CD4-positive, alpha-beta T cell (primary cell): ENCODE measurements around the gene AHNAK2. TPM values are rescaled to one million over a fixed set of nuclear protein-coding genes. Genes with fewer than 3 reads are reported as not detected.

Source experiments
- ATAC-seq: fragments of 200-7000 bp; cut with Tn5 transposase; one replicate; pipeline ENCODE4 v1.10.0; 2022; ENCODE audit warnings: mild to moderate bottlenecking; ENCODE audit not compliant: poor library complexity
- CTCF ChIA-PET: fragments of 350-600 bp; sonication (Branson Sonifier 250); formaldehyde crosslinking; loops from one replicate; lab custom pipeline; 2021; ENCODE audit warnings: antibody characterized with exemption, inconsistent platforms; lab: Charles Lee
- POLR2A ChIA-PET: fragments of 350-600 bp; sonication (Branson Sonifier 250); formaldehyde crosslinking; loops from one replicate; lab custom pipeline; 2021; ENCODE audit warnings: antibody characterized with exemption, inconsistent platforms; lab: Charles Lee
- DNase-seq, 14 experiments: peaks; one replicate each; pipeline ENCODE4 v3.0.0-alpha.2; 2013 to 2020; ENCODE audit warnings: mixed read lengths in 2 of 14
- H3K27ac ChIP-seq, 2 donors: one replicate each; pipeline versions ENCODE4 v1.5.1 to v1.7.0; 2013; ENCODE audit warnings: low read length in 2 of 2, low read depth in 1 of 2, mild to moderate bottlenecking in 1 of 2
- H3K27me3 ChIP-seq, 2 experiments: 1 replicate in 1 of 2; 2 replicates in 1 of 2; pipeline versions ENCODE4 v1.6.1 to v1.7.0; 2013; ENCODE audit warnings: low read length in 2 of 2, control low read depth in 1 of 2, mild to moderate bottlenecking in 1 of 2, moderate library complexity in 1 of 2; ENCODE audit not compliant: insufficient read depth in 2 of 2, control insufficient read depth in 1 of 2
- H3K36me3 ChIP-seq: one replicate; pipeline ENCODE4 v1.6.1; 2013; ENCODE audit warnings: low read length, control low read depth; ENCODE audit not compliant: insufficient read depth
- H3K4me1 ChIP-seq: one replicate; pipeline ENCODE4 v1.6.1; 2013; ENCODE audit warnings: low read length, control low read depth; ENCODE audit not compliant: insufficient read depth
- H3K4me3 ChIP-seq: one replicate; pipeline ENCODE4 v1.5.1; 2013; ENCODE audit warnings: mild to moderate bottlenecking, low read length, moderate library complexity
- H3K9me3 ChIP-seq, 2 experiments: 1 replicate in 1 of 2; 2 replicates in 1 of 2; pipeline versions ENCODE4 v1.6.1 to v1.7.0; 2013; ENCODE audit warnings: low read length in 2 of 2, mild to moderate bottlenecking in 2 of 2, control low read depth in 1 of 2, moderate library complexity in 1 of 2; ENCODE audit not compliant: control insufficient read depth in 1 of 2, insufficient read depth in 1 of 2
- H3K27ac Mint-ChIP-seq: one replicate; pipeline ENCODE4 v1.8.0; 2020; ENCODE audit warnings: mixed read lengths
- H3K27me3 Mint-ChIP-seq: one replicate; pipeline ENCODE4 v1.8.0; 2021; ENCODE audit warnings: mixed read lengths
- H3K36me3 Mint-ChIP-seq: one replicate; pipeline ENCODE4 v1.8.0; 2021; ENCODE audit warnings: low read depth, mixed read lengths
- H3K4me1 Mint-ChIP-seq: one replicate; pipeline ENCODE4 v1.8.0; 2021; ENCODE audit warnings: low read depth, mixed read lengths
- H3K4me3 Mint-ChIP-seq: one replicate; pipeline ENCODE4 v1.8.0; 2020; ENCODE audit warnings: mild to moderate bottlenecking, mixed read lengths
- H3K9me3 Mint-ChIP-seq: one replicate; pipeline ENCODE4 v1.8.0; 2020; ENCODE audit warnings: mixed read lengths
- CTCF ChIP-seq: fragments of 200-600 bp; IDR thresholded peaks from one replicate; pipeline ENCODE4 v1.8.0; 2022; ENCODE audit warnings: antibody characterized with exemption, mild to moderate bottlenecking
- intact Hi-C, 2 experiments: fragments of 100-400 bp; cut with DNase I in 1 of 2; cut with micrococcal nuclease in 1 of 2; formaldehyde crosslinking; loops; one replicate each; pipeline versions ENCODE4 v1.15.1 to v1.9.0; 2023 to 2025; cut with DNase I, micrococcal nuclease
- total RNA-seq, 174 experiments: library from RNA in 2 of 174; stranded (reverse) in 2 of 174; gene quantifications; one replicate each; pipeline ENCODE4 v1.2.3 and lab custom pipeline; 2021 to 2026

Gene AHNAK2
- total RNA-seq, 2 experiments from 2014 or later, result 0.05 TPM; not detected in 1

GRCh38 chr14:104977008-104977680, 1.0 kb downstream of the AHNAK2 start:
- Histone ChIP-seq H3K36me3 (no peaks in the 10 kb centered on the region), H3K27ac (no peak overlapping the region), H3K27me3 (peaks cover 25 to 29% of the 10 kb centered on the region in 2 experiments), H3K9me3 (peaks cover 0 to 11% of the 10 kb centered on the region in 2 experiments), H3K4me1 (peaks cover 23% of the 10 kb centered on the region), H3K4me3 (no peak overlapping the region)
- H3K4me1 Mint-ChIP-seq, result peaks cover 5% of the 10 kb centered on the region
- H3K4me3 Mint-ChIP-seq, result peak overlapping the region; percentile 79
- H3K27me3 Mint-ChIP-seq, result peaks cover 36% of the 10 kb centered on the region
- DNase-seq (no peak), ATAC-seq (no peak)
- CTCF ChIA-PET, result interaction anchor here (2.0 to 3.5 kb wide), 2 partner anchors 68 to 110 kb away, joined by 7 to 33 read pairs; no protein-coding TSS in a partner anchor
- POLR2A ChIA-PET, result no interaction called here
- H3K27ac Mint-ChIP-seq, result no peak overlapping the region
- H3K36me3 Mint-ChIP-seq, result no peaks in the 10 kb centered on the region
- intact Hi-C loops, result loop anchor here in 1 of 2 experiments (2.0 kb wide), 2 partner anchors 110 to 376 kb away; no protein-coding TSS in a partner anchor
- H3K9me3 Mint-ChIP-seq, result no peaks in the 10 kb centered on the region
- TF ChIP-seq CTCF, result no peak

- peak; percentile 89 for TF ChIP-seq CTCF
- H3K9me3 Mint-ChIP-seq, result no peaks in the 10 kb centered on the region
- ATAC-seq (peak; percentile 79), DNase-seq (peak; percentile 76 to 92 (median 85))
- no peak overlapping the region for H3K27ac ChIP-seq
- H3K36me3 Mint-ChIP-seq, result no peaks in the 10 kb centered on the region
- peaks cover 23% of the 10 kb centered on the region for H3K4me1 ChIP-seq
- H3K9me3 ChIP-seq, result peaks cover 0 to 11% of the 10 kb centered on the region in 2 experiments
- peaks cover 36% of the 10 kb centered on the region for H3K27me3 Mint-ChIP-seq
- peak overlapping the region; percentile 90 for H3K4me3 Mint-ChIP-seq
- peaks cover 5% of the 10 kb centered on the region for H3K4me1 Mint-ChIP-seq
- ChIA-PET POLR2A (interaction anchor here (1.4 kb wide), 1 partner anchor 71 kb away, joined by 4 read pairs; no protein-coding TSS in a partner anchor), CTCF (interaction anchor here (0.9 to 3.5 kb wide), 5 partner anchors 58 to 111 kb away, joined by 3 to 33 read pairs (median 3); no protein-coding TSS in a partner anchor)
- intact Hi-C loops, result loop anchor here (1.0 to 2.0 kb wide), 4 partner anchors 69 to 376 kb away; no protein-coding TSS in a partner anchor
- H3K36me3 ChIP-seq, result no peaks in the 10 kb centered on the region
- no peak overlapping the region for H3K4me3 ChIP-seq
- peaks cover 25 to 29% of the 10 kb centered on the region in 2 experiments for H3K27me3 ChIP-seq
- H3K27ac Mint-ChIP-seq, result no peak overlapping the region
These were observed 1.8 kb downstream of the AHNAK2 start for GRCh38 chr14:104976198-104977007.

- H3K36me3 Mint-ChIP-seq, result no peaks in the 10 kb centered on the region
- peaks cover 23% of the 10 kb centered on the region for H3K4me1 ChIP-seq
- H3K4me3 ChIP-seq, result no peak overlapping the region
- DNase-seq (peak in 4 of 14 experiments; percentile 9 to 58 (median 42)), ATAC-seq (no peak)
- no peak overlapping the region for H3K27ac Mint-ChIP-seq
- no peaks in the 10 kb centered on the region for H3K36me3 ChIP-seq
- no peak for TF ChIP-seq CTCF
- intact Hi-C loops, result loop anchor here (1.0 to 2.0 kb wide), 4 partner anchors 70 to 377 kb away; no protein-coding TSS in a partner anchor
- ChIA-PET CTCF (interaction anchor here (0.9 to 3.5 kb wide), 6 partner anchors 58 to 111 kb away, joined by 3 to 33 read pairs (median 3); no protein-coding TSS in a partner anchor), POLR2A (interaction anchor here (1.1 to 1.9 kb wide), 3 partner anchors 69 to 89 kb away, joined by 3 to 7 read pairs (median 4); partner anchors contain the start of gene GPR132)
- H3K9me3 Mint-ChIP-seq, result no peaks in the 10 kb centered on the region
- H3K4me1 Mint-ChIP-seq, result peaks cover 5% of the 10 kb centered on the region
- peaks cover 0 to 11% of the 10 kb centered on the region in 2 experiments for H3K9me3 ChIP-seq
- H3K4me3 Mint-ChIP-seq, result no peak overlapping the region
- H3K27me3 ChIP-seq, result peaks cover 25 to 29% of the 10 kb centered on the region in 2 experiments
- H3K27ac ChIP-seq, result no peak overlapping the region
- H3K27me3 Mint-ChIP-seq, result peaks cover 36% of the 10 kb centered on the region
These were observed 2.5 kb downstream of the AHNAK2 start for GRCh38 chr14:104975481-104976197.
